Suprapubic skin (tissue), 4 donors: ENCODE data around the gene MESP1.

Experiments
- CTCF ChIP-seq, 2 donors: fragments of 200-600 bp in 1 of 2; fragments of 450-650 bp in 1 of 2; sonication (generic) in 1 of 2; IDR thresholded peaks; one replicate each; pipeline ENCODE4 v1.5.1; 2016 to 2019; ENCODE audit warnings: antibody characterized with exemption in 2 of 2, mild to moderate bottlenecking in 1 of 2, moderate library complexity in 1 of 2
- EP300 ChIP-seq: sonication (generic); formaldehyde crosslinking; IDR thresholded peaks from one replicate; pipeline ENCODE4 v1.6.1; 2017; ENCODE audit warnings: antibody characterized with exemption
- POLR2A ChIP-seq, 2 donors: fragments of 450-650 bp; IDR thresholded peaks; one replicate each; pipeline ENCODE4 v1.6.1; 2017; ENCODE audit warnings: antibody characterized with exemption in 2 of 2, mild to moderate bottlenecking in 2 of 2, moderate library complexity in 2 of 2
- POLR2AphosphoS5 ChIP-seq, 3 donors: sonication (generic); formaldehyde crosslinking; IDR thresholded peaks; one replicate each; pipeline ENCODE4 v1.6.1; 2017; ENCODE audit warnings: antibody characterized with exemption in 3 of 3

- TF ChIP-seq CTCF (IDR thresholded peaks at IDR 0.05) (no peak), POLR2A (IDR thresholded peaks at IDR 0.05) (no peak), POLR2AphosphoS5 (IDR thresholded peaks at IDR 0.05) (no peak), EP300 (no peak)
Measured at GRCh38 chr15:89749951-89750559, 994 bp downstream of the MESP1 start.
